Measurements from ENCODE around the gene DCST1.
A peak's percentile ranks its signal among the peaks of the same experiment; 100 is the strongest.

Gene DCST1

GRCh38 chr1:155037043-155037442 lies 3.4 kb downstream of the DCST1 start:
- no peak for DNase-seq

GRCh38 chr1:155037851-155038441 lies 4.3 kb downstream of the DCST1 start:
- DNase-seq = no peak

DNA sequence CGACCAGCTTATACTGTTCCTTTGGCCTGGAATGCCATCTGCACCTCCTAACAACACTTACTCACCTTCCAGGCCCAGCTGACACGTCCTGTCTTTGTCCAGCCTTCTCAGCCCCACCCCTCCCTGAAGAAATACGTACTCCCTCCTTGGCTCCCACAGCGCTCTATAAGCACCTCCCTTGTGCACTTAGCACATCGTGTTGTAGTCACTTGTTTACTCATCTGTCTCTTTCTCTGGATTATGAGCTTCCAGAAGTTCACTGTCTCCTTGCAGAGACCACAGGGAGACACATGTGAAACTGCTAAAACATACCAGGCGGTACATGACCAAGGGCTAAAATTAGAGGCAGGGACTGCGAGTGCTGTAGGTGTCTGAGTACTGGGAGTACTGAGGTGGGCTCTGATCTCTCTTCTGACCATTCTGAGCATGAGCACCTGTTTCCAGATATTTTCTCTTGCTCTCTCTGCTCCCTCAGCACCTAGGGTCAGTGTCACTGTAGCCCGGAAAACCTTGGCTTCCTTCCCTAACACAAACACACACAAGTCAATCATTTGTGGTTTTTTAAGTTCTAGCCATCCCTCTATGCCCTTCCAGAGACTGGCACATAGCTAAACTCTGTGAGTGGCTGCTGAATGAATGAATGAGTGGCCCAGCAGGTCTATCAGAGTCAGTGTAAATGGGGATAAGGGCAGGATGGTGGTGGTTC lies 5.1 kb downstream of the DCST1 start:
- DNase-seq = no peak

GRCh38 chr1:155039308-155039669 lies 5.7 kb downstream of the DCST1 start:
- DNase-seq = no peak

GRCh38 chr1:155040358-155041093 lies 6.9 kb downstream of the DCST1 start:
- DNase-seq = no peak

- DNase-seq = no peak
Measured at GRCh38 chr1:155042789-155043188, 9.2 kb downstream of the DCST1 start.

DNA sequence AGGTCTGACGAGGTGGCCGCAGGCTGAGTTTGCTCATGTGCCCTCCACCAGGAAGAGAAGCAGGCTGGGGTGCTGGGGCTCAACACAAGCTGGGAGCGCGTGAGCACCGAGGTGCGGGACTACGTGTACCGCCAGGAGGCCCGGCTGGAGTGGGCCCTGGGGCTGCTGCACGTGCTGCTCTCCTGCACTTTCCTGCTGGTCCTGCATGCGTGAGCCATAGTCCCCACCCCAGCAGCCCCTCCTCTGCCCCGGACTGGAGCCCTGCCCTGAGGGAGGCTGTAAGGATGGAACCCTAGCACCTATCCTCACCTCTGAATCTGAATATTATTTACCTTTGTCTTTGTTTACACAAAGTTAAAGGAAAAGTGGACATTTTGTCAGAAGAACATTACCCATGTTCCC lies 9.7 kb downstream of the DCST1 start:
- DNase-seq = no peak

DNA sequence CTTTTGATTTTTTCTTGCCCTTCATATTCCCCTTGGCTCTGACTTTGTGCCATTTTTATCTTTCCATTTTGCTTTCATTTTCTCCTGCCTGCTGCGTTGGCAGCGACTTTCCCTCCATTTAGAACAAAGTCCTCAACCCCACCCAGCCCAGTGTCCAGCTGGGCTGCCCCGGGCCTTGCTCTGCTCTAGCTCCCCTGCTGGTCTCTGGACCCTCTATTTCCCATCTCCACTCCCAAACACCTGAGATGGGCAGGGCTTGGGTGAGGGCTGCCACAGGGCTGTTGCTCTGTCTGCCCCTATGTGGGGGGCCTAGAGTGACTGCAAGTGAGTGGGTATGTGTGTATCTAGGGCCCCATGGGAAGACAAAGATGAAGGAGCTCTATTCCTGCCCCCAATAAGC lies 10.2 kb downstream of the DCST1 start:
- DNase-seq = no peak

- DNase-seq = no peak
Measured at GRCh38 chr1:155044365-155044764, 10.7 kb downstream of the DCST1 start.

- DNase-seq = peak; percentile 82
Measured at GRCh38 chr1:155044812-155045657, 11.4 kb downstream of the DCST1 start.

- no peak for DNase-seq
Measured at GRCh38 chr1:155048449-155049334, 15.1 kb downstream of the DCST1 start.

- no peak for DNase-seq
Measured at GRCh38 chr1:155049651-155050559, 16.3 kb downstream of the DCST1 start.

DNA sequence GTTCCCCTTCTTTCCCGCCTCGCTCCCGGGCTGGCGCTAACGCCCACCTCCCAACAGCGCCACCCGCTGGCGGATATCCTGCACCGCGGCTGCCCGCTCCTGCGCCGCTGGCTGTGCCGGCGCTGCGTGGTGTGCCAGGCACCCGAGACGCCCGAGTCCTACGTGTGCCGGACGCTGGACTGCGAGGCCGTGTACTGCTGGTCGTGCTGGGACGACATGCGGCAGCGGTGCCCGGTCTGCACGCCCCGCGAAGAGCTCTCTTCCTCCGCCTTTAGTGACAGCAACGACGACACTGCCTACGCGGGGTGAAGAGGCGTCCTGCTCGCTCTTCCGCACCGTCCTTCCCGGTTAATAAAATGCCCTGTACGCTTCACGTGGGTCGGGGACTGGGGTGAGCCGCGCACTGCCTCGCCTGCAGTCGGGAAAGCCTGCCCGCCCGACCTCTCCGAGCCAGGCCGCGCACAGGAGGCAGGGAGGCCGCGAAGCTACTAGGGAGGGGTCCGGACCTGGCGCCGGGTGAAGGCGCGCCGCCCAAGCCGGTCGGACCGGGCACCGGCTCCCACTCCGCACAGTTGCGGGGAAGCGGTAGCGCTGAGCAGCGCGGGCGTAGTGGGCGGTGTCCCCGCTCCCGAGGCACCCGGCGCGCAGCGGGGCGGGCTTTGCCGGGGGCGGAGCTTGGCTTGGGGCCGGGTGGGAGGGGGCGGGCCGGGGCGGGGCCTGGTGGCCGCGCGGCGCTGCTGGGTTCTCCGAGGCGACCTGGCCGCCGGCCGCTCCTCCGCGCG lies 17.1 kb downstream of the DCST1 start, which contains the start of gene ADAM15:
TSS of gene ADAM15 (plus strand) at position 757 of the 782 bp plus-strand sequence. CDS start 71 bp downstream, outside the sequence.
- DNase-seq = peak; percentile 90

GRCh38 chr1:155051342-155051776 lies 17.7 kb downstream of the DCST1 start:
- no peak for DNase-seq

GRCh38 chr1:155051777-155052398 lies 18.3 kb downstream of the DCST1 start:
- DNase-seq = peak; percentile 68

- no peak for DNase-seq
Measured at GRCh38 chr1:155052439-155053395, 19.1 kb downstream of the DCST1 start.

GRCh38 chr1:155053531-155054105 lies 20.0 kb downstream of the DCST1 start:
- DNase-seq = no peak

DNA sequence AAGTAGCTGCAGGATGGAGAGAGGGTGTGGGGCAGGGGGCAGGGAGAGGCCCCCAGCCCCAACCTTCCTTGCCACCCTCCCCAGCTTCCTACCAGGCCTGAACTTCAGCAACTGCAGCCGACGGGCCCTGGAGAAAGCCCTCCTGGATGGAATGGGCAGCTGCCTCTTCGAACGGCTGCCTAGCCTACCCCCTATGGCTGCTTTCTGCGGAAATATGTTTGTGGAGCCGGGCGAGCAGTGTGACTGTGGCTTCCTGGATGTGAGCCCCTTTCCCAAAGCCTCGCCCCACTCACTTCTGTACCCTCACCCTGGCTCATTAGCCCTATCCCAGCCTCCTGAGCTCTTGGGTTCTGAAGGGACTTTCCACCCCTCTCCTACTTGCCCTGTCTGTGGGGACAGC lies 23.5 kb downstream of the DCST1 start:
- no peak for DNase-seq

Measured in femur (tissue), 1 donor.